HG03558 (cell line): ENCODE measurements around the gene HAT1.

Source experiments
- ATAC-seq: cut with Tn5 transposase; IDR thresholded peaks from one replicate; pipeline ENCODE4 v1.9.1; 2021; ENCODE audit warnings: moderate number of reproducible peaks; ENCODE audit not compliant: unreplicated experiment; ENCODE audit errors: extremely low read depth

The HAT1 gene

DNA sequence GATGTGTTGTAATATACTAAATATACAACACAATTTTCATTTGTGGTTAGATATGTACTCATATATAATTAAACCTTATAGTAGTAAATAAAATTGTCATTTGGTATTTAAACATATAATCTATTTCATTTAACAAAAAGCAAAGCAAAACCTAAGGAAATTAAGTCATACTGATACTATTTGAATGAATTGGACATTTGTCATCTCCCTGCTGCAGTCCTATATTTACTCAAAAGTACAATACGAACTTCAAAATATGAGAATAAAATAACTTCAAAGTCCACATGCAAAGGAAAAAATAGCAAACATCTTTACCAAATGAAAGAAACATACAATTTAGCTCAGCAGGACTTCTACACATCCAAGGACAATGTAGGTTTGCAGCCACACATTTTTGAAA is 11.8 kb upstream of the HAT1 start:
- no peak for ATAC-seq

DNA sequence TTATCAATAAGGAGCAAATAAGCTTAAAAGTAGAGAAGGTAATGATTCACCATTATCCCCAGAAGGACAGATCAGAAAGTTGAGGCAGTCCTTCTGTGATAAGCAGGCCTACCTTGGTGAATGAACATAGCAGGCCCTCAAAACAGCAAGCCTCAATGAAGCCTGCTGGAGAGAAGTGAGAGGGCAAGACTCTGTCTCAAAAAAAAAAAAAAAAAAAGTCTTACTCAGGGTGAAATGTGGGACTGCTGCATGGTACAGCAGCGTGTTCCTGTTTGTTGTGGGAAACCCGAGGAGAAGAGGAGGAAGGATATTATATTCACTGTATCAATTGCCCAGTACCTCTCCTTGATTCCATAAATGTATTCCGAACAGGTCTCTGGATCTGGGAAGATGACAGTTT is 8.7 kb upstream of the HAT1 start:
- ATAC-seq = no peak

DNA sequence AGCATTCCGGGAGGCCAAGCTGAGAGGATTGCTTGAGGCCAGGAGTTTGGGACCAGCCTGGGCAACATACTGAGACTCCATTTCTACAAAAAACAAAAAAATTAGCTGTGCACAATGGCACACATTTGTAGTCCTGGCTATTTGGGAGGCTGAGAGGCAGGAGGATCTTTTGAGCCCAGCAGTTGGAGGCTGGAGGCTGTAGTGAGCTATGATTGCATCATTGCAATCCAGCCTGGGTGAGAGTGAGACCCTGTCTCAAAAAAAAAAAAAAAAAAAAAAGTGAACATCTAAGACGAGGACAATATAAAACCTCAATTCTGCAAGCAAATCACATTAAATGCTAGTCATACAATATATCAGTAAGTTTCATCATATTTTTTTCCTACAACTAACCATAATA is 2.8 kb upstream of the HAT1 start:
- ATAC-seq = no peak

DNA sequence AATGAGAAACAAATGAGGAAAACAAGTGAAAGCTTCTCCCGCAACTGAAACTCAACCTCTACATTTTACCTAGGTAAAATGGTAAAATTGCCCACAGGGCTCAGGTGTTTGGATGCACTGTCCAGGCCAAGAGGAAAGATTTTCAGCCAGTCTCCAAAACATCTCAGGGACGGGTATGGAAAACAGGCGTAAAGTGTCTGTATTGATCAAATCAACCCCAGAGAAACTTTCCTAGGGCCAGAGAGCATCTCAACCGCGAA is 361 bp upstream of the HAT1 start:
- ATAC-seq = no peak

DNA sequence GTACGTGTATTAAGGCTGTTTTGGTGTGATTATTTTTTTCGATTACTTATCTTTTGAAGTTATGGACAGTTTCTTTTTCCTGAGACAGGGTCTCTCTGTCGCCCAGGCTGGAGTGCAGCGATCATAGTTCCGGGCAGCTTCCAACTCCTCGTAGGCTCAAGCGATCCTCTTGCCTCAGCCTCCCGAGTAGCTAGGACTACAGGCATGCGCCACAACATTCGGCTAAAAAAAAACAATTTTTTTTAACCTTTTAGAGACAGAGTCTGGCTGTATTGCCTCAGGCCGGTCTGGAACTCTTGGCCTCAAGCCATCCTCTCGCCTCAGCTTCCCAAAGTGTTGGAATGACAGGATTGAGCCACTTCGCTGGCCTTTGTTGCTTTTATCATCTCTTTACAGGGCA is 945 bp downstream of the HAT1 start:
- ATAC-seq = no peak

DNA sequence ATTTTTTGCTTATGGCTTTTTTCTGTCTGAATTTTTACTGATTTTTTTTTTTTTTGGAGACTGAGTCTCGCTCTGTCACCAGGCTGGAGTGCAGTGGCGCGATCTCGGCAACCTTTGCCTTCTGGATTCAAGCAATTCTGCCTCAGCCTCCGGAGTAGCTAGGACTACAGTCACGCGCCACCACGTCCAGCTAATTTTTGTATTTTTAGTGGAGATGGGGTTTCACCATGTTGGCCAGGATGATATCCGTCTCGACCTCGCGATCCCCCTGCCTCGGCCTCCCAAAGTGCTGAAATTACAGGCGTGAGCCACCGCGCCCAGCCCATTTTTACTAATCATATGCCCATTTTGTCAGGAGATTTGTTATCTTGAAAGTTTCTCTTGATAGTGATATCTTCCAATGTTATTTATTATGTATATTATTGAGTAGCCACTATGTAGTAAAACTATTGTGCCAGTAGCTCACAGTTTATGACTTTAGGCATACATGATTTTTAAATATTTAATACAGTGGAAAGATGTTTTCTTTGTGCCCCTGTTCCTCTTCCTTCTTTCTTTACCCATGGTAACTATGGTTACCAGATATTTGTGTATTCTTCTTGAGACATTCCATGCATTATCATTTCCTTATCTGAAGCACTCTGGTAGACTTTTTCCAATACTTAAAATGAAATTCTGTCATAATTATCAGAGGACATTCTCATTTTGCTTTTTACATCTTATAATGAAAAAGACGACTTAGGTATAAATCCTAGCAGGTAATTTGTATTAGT is 2.1 kb downstream of the HAT1 start:
- ATAC-seq = no peak

DNA sequence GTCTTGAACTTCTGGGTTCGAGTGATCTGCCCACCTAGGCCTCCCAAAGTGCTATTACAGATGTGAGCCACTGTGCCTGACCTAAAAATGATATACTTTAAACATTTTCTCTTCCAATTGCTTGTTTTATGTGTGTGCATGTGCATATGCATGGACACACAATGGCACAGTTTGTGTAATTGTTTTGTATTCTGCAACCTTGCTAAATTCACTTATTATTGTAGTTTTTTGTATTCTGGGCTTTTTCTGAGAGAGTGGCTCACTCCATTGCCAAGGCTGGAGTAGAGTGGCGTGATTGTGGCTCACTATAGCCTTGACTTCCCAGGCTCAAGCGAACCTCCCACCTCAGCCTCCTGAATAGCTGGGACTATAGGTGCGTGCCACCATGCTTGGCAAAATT is 8.1 kb downstream of the HAT1 start:
- ATAC-seq = no peak

DNA sequence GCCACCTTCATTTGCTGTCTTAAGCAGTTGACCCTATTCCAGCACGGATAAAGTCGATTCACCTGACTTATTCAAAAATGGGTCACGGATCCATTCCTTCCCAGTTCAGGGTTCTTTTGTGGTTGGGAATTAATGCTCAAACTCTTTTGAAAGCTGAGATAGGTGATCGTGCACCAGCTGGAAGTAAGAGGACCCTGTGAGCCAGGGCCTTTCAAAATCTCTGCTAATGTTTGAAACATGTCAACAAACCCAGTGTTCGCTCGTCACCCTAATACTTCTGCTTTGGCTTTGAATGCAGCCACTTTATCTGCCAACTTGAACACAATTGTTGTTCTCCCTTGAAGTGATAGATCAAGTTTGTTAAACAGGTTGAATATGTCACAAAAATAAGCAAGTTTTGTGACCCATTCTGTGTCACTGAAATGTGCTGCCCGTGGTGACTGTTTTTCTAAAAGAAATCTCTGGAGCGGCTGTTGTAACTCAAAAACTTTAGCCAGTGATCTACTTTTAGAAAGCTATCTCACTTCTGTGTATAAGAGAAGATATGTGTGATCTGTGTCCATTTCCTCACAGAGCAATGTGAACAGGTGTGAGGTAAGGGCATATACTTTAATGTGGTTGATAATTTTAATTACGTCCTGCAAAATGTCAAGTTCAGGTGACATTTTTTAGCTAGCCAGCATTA is 16.9 kb downstream of the HAT1 start:
- ATAC-seq = no peak

DNA sequence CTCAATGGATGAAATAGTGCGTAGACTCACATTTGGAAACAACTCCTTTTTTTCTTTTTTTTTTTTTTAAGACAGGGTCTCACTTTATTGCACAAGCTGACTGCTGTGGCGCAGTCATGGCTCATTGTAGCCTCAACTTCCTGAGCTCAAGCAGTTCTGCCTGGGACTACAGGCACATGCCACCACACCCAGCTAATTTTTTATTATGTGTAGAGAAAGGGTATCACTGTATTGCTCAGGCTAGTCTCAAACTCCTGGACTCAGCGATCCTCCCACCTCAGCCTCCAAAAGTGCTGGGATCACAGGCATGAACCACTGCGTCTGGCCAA is 17.4 kb downstream of the HAT1 start:
- no peak for ATAC-seq

DNA sequence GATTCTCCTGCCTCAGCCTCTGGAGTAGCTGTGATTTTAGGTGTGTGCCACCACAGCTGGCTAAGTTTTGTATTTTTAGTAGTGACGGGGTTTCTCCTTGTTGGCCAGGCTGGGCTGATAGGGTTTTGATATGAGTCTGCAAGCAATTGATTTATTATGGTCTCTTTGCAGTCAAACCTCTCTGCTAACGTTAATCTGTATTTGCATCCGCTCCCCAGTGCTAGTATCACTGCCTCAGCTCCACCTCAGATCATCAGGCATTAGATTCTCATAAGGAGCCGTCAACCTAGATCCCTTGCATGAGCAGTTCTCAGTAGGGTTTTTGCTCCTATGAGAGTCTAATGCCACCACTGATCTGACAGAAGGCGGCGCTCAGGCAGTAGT is 19.0 kb downstream of the HAT1 start:
- no peak for ATAC-seq

DNA sequence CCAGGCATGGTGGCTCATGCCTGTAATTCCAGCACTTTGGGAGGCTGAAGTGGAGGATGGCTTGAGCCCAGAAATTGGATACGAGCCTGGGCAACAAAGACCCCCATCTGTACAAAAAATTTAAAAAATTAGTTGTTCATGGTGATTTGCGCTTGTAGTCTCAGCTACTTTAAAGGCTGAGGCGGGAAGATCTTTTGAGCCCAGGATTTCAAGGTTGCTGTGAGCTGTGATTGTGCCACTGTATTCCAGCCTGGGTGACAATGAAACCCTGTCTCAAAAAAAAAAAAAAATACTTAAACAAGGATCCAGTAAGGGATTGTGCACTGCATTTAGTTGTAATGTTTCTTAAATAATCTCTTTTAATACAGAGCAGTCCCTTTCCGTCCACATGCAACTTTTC is 21.6 kb downstream of the HAT1 start:
- ATAC-seq = no peak

DNA sequence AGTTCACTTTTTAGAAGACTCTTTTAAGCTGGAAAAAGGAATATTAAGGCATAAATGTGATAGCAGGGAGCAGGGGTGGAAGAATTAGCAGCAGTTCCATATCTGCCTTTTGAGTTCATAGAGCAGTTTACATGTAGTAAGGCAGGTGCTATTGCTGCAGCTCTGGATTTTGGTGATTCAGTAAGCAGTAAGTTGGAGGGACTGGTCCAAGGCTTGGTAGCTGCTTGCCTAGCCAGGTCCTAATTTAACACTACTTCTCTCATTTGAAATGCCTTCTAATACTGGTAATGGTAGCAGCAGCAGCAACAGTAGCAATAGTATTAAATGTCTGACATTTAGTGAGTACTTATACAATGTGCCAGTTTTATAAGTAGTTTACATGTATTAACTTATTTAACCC is 30.0 kb downstream of the HAT1 start:
- no peak for ATAC-seq

DNA sequence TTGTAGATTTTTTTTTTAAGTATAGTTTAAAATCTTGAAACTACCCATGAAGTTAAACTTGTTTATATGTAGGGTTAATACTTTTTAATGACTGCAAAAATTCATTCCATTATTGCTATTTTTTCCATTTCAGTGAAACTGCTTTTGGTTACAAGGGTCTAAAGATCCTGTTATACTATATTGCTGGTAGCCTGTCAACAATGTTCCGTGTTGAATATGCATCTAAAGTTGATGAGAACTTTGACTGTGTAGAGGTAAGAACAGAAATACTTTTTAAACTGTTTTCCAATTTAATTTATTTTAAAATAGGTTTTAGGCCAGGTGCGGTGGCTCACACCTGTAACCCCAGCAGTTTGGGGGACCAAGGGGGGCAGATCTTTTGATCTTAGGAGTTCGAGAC is 30.5 kb downstream of the HAT1 start:
- no peak for ATAC-seq

DNA sequence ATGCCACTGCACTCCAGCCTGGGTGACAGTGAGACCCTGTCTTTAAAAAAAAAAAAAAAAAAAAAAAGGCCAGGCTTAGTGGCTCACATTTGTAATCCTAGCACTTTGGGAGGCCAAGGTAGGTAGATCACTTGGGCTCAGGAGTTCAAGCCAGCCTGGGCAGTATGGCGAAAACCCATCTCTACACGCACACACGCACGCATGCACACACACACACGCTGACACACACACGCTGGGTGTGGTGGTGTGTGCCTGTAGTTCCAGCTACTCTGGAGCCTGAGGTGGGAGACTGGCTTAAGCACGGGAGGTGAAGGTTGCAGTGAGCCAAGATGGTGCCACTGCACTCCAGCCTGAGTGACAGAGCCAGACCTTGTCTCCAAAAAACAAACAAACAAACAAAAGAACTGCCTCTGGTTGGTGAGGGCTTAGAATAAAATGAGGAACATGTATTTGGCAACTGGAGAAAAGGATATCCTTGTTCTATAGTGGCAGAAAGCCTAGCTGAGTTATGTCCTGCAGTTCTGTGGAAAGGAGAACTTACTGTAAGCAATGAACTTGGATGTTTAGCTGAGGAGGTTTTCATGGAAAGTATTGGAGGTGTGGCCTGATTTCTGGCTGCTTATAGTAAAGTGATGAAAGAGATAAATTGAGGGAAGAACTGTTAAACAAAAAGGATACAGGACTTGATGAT is 34.0 kb downstream of the HAT1 start:
- no peak for ATAC-seq

DNA sequence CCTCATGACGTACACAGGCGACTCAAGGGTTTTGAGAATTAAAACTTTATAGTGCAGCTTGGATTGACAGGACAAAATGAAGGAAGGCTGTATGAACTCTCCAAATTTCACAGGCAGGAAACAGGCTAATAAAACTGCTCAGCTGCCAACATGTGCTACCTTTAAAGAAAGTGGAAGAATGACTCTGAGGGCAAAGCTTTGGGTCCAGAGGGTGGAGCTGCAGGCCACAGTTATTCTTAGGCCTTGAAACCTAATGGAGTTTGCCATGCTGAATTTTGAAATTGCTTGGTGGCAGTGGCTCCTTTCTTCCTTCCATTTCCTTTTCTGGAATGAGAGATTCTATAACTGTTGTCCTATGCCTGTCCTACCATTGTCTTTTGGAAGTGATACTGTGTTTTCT is 34.8 kb downstream of the HAT1 start:
- ATAC-seq = no peak

DNA sequence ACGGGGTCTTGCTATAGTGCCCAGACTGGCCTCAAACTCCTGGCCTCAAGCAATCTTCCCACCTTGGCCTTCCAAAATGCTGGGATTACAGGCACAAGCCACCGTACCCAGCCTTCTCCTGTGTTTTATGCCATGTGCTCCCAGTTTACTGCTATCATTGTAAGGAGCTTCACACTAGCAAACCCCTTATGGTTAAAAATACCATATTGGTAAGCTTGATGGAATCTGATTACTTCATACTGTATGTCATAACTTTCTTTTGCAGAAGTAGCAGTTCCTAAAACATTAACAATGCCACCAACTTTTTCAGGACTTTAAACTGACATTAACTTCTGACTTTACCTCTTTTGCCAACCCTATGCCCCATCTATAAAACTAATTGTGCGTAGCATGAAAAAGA is 36.2 kb downstream of the HAT1 start:
- ATAC-seq = no peak

DNA sequence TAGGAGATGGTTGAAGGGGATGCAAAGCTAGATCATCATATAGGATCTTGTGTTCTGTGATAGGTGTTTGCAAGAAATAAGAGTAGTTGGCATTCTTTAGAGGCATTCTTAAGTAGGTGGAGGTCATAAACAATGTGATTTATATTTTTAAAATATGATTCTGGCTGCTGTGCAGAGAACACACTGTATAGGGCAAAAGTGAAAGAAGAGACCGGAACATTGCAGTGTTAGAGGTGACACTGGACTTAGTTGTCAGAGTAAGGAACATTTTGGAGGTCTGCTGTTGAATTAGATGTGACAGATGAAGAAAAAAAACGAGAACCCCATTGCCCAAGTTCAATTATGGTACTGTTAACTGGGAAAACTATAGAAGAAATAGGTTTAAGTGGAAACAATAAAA is 37.7 kb downstream of the HAT1 start:
- ATAC-seq = no peak

DNA sequence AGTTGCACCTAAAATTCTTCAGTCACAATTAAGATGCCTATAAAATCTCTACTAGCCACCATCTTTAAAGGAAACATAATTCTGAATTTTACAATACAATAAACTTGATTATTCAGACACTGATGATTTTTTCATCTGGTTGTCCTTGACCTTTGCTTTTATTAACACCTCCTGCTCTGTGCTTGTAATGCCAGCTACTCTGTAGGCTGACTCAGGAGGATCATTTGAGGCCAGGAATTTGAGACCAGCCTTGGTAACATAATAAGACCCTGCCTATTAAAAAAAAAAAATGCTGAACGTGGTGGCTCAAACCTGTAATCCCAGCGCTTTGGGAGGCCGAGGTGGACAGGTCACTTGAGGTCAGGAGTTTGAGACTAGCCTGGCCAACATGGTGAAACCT is 38.3 kb downstream of the HAT1 start:
- no peak for ATAC-seq

DNA sequence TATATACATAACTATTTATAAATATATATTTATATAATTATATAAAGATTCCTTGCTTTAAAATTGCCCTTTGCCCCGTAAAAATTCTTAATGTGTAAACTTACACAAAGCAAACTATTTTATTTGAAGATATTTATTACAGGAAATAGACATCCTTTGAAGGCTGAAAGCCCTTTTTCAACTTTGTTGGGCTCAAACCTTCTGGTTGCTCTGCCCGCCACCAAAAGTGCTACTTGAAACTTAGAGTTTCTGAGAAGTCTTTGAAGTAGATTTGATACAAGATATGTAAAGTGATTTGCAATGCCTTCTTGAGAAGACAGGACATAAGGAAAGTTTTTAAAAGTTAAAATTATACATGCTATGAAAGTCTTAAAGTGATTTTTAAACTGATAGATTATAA is 40.9 kb downstream of the HAT1 start:
- no peak for ATAC-seq

DNA sequence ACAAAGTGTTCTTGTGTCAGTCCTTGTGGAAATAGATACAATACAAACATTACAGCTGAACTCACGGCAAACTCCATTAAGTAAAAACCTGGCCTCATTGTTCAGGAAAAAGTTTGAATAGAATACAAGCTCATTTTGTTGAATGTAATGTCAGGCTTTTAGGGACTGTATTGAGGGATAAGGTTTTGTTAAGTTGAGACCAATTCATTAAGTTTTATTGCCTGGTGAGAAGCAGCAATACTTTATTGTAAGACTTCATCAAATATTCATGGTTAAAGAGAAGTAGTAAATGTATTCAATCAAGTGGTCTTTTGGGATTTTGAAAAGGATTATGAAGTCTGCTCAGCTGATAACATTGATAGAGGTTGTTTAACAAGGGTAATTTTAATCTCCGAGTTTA is 42.0 kb downstream of the HAT1 start:
- ATAC-seq = no peak

DNA sequence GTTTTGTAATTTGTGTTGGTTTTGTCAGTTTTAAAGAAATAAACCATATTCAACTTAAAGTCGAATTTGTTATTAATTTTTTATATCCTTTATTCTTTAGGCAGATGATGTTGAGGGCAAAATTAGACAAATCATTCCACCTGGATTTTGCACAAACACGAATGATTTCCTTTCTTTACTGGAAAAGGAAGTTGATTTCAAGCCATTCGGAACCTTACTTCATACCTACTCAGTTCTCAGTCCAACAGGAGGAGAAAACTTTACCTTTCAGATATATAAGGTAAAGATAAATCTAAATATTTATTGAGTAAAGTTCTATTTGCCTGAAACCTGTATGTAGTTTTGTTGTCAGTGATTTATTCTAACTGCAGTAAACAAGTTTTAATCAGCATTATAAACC is 43.0 kb downstream of the HAT1 start:
- ATAC-seq = no peak

DNA sequence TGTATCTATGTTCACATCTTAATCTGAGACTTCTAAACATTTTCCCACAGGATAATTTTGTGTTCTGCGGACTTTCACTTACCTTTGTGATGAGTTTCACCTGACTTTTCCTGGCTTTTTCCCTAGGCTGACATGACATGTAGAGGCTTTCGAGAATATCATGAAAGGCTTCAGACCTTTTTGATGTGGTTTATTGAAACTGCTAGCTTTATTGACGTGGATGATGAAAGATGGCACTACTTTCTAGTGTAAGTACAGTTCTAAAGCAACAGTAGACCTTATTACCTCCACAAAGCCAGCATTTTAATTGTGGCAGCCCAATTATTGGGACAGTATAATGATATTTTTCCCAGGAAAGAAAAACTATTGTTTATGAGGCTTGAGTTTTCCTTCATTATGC is 43.4 kb downstream of the HAT1 start:
- ATAC-seq = no peak
